ENCODE data around the gene TANK. TPM values are rescaled to one million over a fixed set of nuclear protein-coding genes. Genes with fewer than 3 reads are reported as not detected.
"Not testable (repeated sequence)": the region's sequence is repeated elsewhere in the genome, so short reads cannot be mapped to it uniquely, and the experiment has no call there.

The TANK gene, protein sequence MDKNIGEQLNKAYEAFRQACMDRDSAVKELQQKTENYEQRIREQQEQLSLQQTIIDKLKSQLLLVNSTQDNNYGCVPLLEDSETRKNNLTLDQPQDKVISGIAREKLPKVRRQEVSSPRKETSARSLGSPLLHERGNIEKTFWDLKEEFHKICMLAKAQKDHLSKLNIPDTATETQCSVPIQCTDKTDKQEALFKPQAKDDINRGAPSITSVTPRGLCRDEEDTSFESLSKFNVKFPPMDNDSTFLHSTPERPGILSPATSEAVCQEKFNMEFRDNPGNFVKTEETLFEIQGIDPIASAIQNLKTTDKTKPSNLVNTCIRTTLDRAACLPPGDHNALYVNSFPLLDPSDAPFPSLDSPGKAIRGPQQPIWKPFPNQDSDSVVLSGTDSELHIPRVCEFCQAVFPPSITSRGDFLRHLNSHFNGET
- 56.3 and 64.5 TPM in 2 replicates for total RNA-seq (2014; rRNA removed)
- 24.9 TPM for polyA plus RNA-seq (2012)

DNA sequence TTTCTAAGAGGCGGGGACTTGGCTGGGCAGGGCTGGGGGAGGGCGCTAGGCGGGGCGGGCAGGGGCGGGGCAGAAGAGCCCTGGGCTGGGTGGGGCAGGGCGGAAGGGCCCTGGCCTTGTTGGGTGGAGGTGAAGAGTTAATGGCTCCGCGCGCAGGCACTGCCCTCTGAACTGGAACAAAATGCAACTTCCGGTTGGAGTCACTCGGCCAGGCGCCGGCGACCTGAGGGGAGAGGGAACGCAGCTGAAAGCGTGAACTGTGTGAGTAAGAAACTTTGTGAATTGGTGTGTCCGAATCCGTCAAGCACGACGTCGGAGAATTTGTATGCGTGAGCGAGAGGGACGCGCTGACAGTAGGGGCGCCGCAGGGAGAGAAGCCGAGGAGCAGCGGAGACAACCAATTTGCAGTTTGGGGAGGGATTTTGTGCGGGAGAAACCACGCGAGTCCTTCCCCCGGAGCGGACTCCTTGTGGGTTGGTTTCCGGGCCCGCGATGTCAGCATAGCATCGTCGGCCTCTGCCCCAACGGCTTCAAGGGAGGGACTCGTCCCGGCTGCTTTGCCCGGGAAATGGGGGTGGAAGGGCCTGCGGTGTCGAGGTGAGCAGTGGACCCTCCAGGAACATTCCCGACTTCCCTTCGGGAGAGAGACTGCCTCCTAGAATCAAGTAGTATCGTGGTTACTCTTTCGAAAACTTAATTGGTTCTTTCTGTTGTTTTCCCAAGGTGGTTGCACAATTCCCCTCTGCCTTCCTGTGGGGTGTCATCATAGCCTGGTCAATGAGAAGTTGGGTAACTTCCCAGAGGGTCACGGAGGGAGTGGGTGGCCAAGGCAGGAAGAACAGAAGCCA, at the start of gene TANK:
Gene TANK, plus strand, starts transcription at position 203 of the 848 bp plus-strand sequence. CDS start 19,235 bp downstream, outside the sequence.
- DNase-seq (ENCODE audit: low read depth): peak; percentile 94

DNA sequence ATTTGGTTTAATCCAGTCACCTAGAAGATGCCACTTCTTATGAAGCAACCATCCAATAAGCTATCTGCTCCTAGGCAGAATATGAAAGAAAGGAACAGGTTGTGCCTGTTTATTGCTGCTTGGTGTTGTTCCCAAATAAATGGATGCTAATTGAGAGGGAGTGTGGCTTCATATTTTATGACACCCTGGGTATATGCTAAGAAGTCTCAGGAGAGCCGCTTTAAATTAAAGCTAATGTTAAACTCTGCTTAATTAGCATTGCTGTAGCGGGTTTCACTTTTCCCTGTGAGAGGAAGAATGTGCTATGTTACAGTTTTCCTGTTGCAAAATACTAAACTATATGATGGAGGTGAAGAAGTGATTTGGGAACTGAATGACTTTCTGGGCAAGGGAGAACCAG, 48.7 kb upstream of the TANK start:
- no peak for DNase-seq (ENCODE audit: low read depth)

DNA sequence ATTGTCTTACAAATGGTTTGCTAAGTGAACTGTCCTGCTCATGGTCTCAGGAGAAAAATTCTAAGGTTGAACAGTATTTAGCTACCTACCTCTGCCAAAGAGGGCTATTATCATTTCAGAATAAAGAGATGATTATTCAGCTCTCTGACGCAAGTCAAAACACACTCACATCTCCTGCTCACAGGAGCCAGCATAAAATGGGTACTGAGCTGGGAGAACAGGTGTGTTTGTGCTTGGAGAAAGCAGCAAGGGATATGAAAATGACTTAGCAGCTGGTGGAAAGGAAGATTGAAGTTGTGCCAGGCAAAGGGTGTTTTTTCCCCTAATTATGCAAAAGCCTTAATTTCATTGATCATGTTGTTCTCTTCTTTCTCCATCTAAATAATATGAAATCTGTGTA, 47.3 kb upstream of the TANK start:
- no peak for DNase-seq (ENCODE audit: low read depth)

DNA sequence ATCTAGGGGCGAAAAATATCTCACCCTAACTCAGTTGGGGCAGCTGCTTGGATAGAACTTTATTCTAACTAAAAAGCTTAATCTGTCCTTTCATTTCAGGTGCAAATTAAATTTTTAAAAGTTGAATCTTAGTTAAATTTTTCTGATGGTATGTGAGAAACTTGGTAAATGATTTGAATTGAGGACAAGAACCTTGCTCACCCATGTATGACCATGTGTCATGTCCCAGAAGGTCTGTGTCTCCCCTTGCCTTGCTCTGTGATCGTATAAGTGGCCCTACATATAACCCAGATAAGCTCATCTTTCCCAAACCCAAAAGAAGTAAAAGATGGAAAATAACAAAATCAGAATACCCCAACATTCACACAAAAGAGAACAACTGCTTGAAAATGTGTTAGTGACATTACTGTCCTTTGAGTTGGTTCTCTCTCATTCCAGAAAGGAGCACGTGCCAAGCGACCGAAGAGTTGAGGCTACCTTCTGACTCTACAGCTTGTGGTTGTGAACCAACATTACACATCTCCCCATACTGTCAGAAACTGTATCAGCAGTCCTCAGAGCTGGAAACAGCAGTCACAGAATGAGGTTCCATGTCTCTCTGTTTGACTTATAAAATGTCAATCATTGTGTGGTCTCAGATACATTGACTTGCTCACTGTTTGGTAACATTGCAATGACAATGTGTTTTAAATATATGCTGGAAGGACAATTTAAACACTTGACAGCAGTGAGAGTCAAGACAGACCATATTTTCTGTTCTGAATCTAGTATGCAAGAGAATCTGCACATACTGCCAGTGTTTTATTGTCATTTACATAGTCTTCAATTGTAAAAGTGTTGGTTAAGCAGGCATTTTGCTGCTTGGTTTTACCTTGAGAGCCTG, 46.3 kb upstream of the TANK start:
- DNase-seq (ENCODE audit: low read depth): no peak

DNA sequence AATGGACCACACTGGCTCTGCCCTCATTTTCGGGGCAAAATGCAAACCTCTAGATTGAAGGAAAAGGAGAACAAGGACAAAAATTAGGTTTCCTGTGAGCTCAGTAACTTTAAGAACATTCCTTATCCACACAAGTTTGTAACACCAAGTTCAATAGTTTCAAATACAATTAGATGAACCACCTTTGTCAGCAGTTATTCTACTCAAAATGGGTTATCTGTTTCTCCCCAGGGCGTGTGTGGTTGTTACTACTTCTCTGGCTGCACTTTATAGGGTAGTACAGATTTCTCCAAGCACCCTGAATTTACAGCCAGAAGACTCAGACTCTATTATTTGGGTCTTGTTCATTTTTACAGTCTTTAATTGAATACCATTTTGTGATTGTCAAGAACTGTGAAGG, 45.0 kb upstream of the TANK start:
- DNase-seq (ENCODE audit: low read depth): no peak

DNA sequence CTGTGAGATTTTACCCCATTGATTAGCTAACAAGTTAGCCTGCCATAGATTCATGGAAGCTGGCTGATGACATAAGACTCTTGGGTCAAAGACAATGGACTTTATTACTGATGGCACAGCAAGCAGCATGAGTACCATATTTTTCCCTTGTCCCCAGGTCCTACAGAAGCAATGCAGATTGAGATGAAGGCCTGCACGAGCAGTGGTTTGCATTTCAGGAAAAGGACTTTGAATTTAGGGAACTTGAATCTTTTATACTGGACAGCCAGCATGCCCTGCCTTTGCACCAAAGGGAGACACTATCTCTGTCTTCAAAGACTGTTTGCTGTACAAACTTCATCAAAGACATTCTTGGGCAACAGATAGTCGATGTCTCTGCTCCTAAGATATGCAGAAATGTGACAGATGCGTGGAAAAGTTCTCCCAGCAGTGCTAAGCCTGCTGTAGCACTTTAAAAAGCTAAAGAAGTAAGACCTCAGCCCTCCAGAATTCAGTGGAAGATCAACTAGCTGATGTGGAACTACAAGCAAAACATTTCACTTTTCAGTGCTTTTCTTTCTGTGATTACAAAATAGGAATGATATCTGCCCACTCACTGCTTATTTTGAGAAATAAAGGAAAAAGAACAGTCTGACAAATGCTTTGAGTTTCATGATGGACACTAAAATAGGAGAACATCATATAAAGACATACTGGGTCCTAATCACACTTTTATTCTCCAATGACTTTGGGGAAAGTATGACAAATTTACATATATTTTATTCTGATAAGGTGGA, 44.4 kb upstream of the TANK start:
- no peak for DNase-seq (ENCODE audit: low read depth)

DNA sequence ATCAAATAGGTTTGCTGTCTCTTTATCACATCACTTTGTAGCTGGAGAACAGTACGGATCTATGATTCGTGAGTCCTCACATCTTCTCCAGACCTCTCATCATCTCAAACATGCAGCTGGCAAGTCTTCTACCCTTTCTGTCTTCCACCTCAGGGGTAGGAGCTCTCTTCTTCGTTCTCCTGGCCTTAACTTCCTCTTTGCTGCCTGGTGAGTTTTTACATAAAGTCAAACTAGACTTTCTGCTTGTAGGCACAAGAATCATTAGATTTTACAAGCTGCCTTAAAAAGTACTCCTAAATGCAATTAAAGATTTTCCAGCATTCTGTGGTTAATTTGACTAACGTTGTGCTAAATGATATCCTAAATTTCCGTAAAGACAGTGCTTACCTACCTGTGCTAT, 43.7 kb upstream of the TANK start:
- DNase-seq (ENCODE audit: low read depth): no peak

DNA sequence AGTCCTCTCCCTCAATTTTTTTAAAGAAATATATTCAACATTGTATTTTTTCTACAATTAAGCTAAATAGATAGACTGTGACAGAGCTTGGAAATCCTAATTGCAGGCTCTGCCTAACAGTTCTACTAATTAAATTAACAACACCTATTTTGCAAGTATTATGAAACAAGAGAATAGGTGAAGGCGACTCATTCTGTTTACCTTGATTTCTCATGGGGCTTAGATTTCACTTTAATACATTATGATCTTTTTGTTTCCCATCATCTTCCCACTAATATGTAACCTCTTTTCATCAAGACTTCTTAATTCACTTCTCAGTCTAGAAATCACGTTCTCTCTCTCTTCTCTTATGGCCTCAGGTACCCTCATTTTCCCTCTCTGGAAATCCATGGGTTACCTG, 42.7 kb upstream of the TANK start:
- no peak for DNase-seq (ENCODE audit: low read depth)

DNA sequence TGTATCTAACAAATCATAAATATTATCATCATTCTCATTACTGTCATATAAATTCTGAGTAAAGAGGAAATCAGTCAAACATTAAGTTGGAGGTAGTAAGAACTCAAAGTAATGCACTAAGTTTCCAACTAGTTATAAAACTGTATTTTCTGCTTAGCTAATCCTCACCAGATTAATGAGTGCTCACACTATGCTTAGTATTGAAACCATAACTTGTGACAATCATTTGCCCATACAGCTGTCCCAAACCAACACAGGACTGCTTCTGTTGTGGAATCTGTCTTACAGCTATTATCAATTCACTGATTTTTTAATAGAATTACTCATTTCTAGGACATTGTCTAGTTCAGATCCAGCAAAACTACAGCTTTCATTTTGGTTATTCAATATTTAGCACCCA, 41.5 kb upstream of the TANK start:
- DNase-seq (ENCODE audit: low read depth): no peak

DNA sequence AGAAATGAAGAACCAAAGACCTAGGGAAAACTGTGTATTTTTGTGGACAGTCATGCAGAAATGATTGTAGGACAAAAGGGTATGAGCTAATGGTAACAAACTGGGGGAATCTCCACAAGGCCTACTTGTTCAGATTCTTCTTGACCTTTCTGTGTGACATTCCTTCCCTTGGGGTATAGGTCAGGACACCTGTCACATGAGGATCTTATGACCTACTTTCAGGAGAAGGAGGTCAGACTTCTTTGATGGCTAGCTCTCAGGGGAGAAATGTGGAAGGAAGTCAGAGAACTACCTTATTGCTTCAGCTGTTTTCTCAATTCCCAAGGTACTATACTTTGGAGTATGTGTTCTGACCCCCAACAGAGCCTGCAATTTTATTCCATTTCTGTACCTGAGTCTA, 40.7 kb upstream of the TANK start:
- DNase-seq (ENCODE audit: low read depth): peak; percentile 64

DNA sequence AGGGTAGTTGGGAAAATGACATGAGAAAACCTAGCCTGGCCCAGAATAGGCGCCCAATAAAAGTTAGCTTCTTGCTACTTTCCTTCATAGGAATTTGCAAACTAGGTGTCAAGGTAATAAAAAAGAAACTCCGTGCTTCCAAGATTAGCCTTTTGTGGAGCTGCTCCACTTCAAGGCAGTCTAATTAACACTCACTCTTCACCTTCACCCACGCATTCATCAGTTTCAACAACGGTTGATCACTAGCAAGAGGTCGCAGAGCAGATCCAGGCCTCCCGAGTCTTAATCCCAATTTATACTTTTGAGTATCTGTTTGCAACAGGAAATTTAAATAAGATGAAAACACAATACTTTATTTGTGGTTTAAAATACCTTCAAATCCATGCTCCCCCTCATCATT, 39.5 kb upstream of the TANK start:
- DNase-seq (ENCODE audit: low read depth): no peak

DNA sequence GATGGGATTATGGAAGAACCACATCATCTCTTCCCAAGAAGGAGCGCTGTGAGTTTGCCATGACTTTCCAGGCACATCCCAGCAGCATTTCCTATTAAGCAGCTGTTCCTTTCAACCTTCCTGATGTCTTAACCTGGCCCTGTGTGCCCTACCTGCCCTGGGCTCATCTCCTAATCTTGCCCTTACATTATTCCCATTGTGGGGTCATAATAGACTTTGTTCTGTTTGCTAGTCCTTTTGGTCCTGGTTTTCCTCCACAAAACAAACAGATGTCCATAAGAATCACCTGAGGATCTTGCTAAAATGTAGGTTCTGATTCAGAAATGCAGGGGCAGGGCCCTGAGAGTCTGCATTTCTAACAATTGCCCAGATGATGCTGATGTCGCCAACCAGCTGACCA, 38.6 kb upstream of the TANK start:
- DNase-seq (ENCODE audit: low read depth): no peak

DNA sequence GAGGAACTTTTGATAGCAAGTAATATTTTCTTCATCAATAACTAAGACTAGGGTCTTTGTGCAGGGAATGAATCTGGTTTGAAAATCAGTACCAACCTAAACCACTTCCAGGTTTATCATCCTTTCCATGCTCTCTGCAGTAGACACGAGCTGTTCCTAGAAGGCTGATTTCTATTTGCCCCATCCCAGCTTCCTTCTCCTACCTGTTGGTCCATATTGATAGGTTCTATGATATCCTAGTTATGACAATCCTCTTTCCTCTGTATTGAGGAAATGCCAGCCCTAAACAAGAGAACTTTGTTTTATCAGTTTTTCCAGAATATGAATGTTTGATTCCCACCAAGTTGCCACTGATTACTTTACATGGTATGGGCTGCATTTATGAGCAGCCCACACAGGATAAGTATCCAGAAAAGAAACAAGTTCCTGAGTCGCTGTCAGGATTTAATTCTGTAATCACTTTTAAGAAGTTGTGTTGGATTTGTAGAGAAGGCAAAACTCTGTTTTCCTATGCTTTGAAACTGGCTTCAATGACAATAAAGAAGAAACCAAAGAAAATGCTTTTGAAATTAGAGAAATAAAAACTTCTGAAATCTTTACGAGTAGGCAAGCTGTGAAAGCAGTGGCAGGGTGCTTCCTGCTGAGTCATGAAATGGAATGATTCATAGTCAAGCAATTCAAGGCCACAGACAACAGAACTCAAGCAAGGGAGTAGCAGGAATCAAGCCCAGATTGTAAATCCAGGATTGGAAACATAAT, 37.3 kb upstream of the TANK start:
- peak; percentile 92 for DNase-seq (ENCODE audit: low read depth)

DNA sequence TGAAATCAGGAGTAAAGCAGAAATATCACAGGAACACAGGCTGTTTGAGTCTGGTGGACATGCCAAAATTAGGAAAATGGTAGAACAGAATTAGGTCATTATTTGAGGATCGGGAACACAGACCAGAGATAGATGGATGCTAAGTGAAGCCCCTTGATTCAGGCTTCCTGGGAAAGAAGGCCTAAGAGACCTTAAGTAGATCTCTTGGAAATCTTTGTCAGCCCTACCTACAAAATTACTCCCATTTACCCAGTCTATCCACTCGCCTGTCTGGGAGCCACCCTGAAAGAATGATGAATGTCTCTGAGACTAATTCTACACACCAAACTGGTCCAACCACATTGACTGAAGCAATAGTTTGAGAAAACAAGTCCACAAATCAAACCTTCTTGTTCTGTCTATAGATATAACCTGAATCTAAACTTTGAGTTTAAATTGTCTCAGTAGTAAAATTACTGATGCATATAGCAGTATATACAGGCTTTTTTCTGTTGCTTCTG, 36.6 kb upstream of the TANK start:
- no peak for DNase-seq (ENCODE audit: low read depth)

DNA sequence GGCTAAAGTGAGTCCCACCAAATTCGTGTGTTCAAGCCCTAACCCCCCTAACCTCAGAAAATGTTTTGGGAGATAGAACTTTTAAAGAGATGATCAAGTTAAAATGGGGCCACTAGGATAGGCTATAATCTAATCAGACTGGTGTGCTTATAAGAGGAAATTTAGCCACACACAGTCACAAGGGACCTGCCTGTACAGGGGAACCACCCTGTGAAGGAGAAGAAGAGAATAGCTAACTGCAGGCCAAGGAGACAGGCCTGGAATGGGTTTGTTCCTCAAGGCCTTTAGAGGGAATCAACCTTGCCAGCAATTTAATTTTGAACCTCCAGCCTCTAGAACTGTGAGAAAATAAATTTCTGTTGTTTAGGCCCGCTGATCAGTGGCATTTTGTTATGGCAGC, 36.0 kb upstream of the TANK start:
- DNase-seq (ENCODE audit: low read depth): no peak

DNA sequence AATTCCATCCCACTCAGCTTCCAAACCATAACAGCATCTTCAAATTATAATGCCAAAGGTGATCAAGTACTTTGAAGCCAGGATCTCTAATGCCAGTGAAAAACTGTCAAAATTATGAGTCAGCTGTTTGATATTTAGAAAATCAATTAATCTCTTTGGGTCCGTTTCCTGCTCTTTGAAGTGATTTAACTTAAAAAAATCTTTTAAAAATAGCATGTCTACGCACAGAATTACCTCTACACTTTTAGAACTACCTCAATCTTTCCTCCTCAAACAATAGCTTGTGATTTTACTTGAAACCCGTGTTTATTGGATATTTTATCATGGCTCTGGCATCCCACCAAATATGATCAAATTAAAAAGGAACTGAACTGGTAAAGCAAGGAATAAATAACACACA, 31.3 kb upstream of the TANK start:
- DNase-seq (ENCODE audit: low read depth): no peak

DNA sequence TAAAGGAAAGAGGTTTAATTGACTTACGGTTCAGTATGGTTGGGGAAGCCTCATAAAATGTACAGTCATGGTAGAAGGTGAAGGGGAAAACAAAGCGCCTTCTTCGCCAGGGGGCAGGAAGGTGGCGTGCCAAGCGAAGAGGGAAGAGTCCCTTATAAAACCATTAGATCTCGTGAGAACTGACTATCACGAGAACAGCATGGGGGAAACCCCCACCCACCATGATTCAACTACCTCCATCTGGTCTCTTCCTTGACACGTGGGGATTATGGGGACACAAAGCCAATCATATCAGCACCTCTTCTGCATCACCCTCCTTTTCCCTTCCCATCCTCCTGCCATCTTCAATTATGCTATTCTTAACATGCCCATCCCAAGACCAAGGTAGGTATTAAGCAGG, 29.9 kb upstream of the TANK start:
- no peak for DNase-seq (ENCODE audit: low read depth)

DNA sequence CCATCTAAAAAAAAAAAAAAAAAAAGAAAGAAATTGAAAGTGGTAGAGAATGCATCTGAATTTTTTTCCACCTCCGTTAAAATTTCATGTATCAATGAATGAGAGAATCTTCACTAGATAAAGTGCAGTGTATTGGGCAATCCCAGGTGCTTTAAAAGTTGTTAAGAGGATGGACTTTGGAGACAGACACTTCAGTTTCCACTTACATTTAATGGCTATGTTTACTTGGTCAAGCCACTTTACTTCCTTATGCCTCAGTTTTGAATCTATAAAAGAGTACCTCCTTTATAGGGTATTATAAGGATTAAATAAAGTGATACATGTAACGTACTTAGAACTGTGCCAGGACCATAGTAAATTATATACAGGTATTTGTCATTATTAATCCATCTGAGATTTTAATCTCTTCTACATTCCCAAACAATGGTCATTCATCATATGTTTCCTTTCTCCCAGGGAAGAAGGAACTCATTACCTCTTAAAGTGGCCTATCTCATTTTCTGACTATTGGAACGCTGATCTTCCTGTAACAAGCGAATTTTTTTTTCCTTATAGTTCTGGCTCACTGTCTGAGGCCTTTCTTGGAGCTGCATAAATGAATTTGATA, 29.1 kb upstream of the TANK start:
- DNase-seq (ENCODE audit: low read depth): no peak

DNA sequence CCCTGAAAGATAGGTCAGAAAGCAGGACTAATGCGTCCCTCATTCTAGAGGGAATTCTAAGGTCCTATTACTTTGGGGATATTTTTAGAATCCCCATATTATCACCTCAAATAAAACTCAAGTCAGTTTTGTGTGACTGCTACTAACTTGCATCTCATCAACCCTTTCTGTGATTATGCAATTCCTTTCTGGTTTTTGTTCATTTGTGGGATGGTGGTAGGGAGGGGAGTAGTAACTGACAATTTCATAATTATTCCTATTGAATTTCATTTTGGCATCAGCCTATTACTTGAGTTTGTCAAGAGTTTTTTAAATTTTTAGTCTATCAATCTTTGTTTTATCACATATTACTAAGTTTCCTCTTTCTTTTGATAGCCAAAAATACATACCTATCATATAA, 28.4 kb upstream of the TANK start:
- no peak for DNase-seq (ENCODE audit: low read depth)

DNA sequence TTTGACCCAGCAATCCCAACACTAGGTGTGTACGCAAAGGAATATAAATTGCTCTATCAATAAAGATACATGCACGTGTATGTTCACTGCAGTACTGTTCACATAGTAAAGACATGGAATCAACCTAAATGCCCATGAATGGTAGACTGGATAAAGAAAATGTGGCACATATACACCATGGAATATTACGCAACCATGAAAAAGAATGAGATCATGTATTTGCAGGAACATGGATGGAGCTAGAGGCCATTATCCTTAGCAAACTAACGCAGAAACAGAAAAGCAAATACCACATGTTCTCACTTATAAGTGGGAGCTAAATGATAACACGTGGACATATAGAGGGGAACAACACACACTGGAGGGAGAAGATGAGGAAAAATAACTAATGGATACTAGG, 27.8 kb upstream of the TANK start:
- not testable (repeated sequence) for DNase-seq (ENCODE audit: low read depth)

Data from LHCN-M2 (cell line).